Measurements from ENCODE around the gene DDA1. TPM values are rescaled to one million over a fixed set of nuclear protein-coding genes. Genes with fewer than 3 reads are reported as not detected.
A peak's percentile ranks its signal among the peaks of the same experiment; 100 is the strongest.
"Not testable (repeated sequence)": the region's sequence is repeated elsewhere in the genome, so short reads cannot be mapped to it uniquely, and the experiment has no call there.

The DDA1 gene
- 7.9 TPM for total RNA-seq

DNA sequence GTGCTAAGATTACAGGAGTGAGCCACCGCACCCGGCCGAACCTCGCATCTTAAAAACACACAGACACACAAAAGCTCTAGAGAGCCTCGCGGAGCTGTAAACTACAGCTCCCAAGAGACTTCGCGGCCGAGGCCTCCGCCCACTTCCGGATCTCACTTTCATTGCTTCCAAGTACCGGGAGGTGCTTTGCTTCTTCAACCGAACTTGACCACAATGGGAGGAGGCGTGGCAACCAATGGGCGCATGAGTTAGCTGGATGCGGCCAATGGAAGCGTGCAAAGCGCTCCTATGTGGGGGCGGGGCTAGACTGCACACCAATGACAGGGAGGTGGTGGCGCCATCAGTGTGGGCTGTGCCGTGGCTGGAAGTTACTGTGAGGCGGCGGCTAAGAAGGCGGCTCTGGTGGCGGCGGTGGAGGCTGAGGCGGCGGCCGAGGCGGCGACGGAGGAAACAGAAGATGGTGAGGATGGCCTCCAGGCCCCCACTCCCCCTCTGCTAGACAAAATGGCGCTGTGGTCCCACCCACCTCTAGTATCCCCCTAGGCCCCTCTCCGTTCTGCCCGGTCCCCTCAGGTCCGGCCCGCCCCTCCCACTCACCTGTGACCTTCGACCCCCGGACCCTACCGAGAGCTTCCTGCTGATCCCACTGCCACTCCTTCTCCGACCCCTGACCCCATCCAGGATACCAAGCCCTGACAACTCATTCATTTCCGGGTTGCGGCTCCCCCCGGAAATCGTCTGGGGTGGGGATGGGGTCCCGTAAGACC, at the start of gene DDA1:
Gene DDA1, plus strand, starts transcription at position 366 of the 767 bp plus-strand sequence. Its CDS starts 92 bp downstream, at position 458.
- DNase-seq: peak; percentile 100

DNA sequence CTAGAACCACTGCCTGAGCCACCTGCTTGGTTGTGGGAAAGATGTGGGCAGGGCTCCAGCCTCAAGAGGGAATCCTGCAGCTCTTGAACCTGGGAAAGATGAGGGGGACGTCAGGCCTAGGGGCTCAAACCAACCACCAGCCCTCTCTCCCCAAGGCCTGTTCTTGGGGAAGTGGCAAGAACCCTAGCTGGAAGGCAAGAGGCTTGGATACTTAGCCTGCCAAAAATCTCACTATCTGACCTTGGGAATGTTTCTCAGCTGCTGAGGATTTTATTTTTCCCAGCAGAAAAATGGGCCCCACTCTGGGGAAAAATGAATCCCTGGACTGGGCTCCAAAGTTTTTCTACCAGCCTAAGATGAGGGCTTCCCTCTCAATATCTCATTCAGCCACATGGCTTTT, 49.4 kb upstream of the DDA1 start:
- DNase-seq: no peak

- DNase-seq: no peak
These were observed 48.5 kb upstream of the DDA1 start for GRCh38 chr19:17260842-17261325.

- DNase-seq: no peak
These were observed 46.8 kb upstream of the DDA1 start for GRCh38 chr19:17262557-17262956.

GRCh38 chr19:17263712-17264640, 45.4 kb upstream of the DDA1 start:
- DNase-seq: no peak

DNA sequence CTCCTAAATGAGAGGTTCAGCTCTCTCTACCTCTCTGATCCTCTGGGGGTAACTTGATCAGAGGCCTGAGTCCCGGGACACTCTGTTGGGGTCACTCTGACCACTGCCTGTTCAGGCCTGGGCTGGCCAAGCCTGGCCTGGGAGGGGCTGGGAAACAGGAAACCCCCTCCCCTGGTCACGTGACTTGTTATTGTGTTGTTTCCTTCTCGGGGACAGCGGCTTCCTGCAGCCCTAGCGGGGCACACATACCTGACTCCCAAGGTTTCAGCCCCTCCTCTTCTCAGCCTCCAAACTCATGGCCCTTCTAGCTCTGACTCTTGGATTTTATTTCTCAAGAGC, 44.8 kb upstream of the DDA1 start, which contains the start of gene USHBP1:
Gene USHBP1, minus strand, starts transcription at position 105 of the 339 bp plus-strand sequence. CDS start 446 bp downstream, outside the sequence.
- DNase-seq: no peak

DNA sequence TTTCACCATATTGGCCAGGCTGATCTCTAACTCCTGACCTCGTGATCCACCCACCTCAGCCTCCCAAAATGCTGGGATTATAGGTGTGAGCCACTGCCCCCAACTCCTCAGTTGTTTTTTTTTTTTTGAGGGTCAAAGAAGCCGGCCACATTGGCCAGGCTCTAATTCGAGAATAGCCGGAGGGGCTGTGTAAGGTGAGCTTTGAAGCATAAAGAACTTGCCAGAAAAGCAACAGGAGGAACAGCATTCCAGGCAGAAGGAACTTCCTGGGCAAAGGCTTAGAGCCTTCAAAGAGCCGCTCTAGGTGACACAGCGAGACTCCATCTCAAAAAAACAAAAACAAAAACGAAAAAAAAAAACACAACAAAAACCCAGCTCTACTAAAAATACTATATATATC, 43.3 kb upstream of the DDA1 start:
- DNase-seq: no peak

DNA sequence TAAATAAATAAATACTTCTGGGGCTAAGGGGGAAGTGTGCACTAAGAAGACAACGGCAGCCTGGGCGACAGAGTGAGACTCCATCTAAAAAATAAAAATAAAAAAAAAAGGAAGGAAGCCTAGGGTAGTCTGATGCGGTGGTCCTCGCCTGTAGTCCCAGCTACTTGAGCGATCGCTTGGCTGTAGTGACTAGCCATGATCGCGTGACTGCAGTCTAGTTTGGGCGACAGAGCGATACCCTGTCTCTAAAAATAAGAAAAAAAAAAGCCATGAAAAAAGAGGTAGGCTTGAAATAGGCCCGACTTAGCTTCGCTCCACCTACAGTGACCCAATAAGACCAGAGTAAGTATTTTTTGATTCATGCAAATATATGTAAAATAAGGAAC, 42.8 kb upstream of the DDA1 start:
- no peak for DNase-seq

- peak; percentile 99 for DNase-seq
These were observed 42.2 kb upstream of the DDA1 start, which contains the start of gene BABAM1 for GRCh38 chr19:17266975-17267788. BABAM1 (plus strand) TSS chr19:17267443; CDS start chr19:17268807, 1,364 bp downstream.

DNA sequence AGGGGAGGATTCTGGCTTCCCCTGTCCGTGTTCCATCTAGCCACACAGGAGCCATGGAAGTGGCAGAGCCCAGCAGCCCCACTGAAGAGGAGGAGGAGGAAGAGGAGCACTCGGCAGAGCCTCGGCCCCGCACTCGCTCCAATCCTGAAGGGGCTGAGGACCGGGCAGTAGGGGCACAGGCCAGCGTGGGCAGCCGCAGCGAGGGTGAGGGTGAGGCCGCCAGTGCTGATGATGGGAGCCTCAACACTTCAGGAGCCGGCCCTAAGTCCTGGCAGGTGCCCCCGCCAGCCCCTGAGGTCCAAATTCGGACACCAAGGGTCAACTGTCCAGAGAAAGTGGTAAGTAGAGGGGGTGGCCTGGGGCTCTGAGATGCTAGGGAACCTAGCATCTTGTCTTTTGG, 40.6 kb upstream of the DDA1 start:
- no peak for DNase-seq

DNA sequence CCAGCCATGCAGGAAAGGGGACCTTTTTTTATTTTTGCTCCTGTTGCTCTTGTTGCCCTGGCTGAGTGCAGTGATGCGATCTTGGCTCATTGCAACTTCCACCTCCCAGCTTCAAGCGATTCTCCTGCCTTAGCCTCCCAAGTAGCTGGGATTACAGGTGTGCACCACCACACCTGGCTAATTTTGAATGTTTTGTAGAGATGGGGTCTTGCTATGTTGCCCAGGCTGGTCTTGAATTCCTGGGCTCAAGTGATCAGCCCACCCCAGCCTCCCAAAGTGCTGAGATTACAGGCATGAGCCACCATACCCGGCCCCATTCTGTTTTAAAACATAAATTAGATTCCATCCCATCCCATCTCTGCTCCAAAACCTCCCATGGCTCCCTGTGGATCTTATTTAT, 34.5 kb upstream of the DDA1 start:
- DNase-seq: not testable (repeated sequence)

- no peak for DNase-seq
These were observed 33.8 kb upstream of the DDA1 start for GRCh38 chr19:17275441-17276175.

GRCh38 chr19:17279436-17279835, 29.9 kb upstream of the DDA1 start:
- no peak for DNase-seq

- DNase-seq: no peak
These were observed 27.7 kb upstream of the DDA1 start, which contains the start of gene ANKLE1 for GRCh38 chr19:17281391-17282304. ANKLE1 (plus strand) TSS chr19:17281901; CDS start chr19:17281921, 20 bp downstream.

DNA sequence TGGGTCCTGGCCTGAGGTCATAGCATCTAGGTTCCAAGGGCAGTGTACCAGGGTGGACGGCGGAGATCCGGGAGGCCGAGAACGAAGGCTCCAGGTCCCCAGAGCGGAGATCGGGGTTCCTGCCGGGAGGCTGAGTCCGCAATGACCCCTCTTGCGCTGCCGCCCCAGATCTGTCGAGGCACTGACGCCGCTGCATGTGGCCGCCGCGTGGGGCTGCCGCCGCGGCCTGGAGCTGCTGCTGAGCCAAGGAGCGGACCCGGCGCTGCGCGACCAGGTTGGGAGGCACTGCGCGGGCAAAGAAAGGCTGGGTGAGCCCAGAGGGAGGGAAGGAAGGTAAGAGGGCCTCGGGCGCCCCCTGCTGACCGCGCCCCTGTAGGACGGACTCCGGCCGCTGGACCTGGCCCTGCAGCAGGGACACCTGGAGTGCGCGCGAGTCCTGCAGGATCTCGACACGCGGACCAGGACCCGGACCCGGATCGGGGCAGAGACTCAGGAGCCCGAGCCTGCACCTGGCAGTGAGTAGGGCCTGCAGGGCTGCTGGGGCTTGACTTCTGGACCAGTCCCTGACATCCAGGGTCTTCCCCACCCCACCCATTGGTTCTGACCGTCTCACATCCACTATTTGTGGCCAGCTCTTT, 26.8 kb upstream of the DDA1 start:
- DNase-seq: no peak

- DNase-seq: no peak
These were observed 25.8 kb upstream of the DDA1 start for GRCh38 chr19:17283504-17283996.

GRCh38 chr19:17285415-17286135, 23.8 kb upstream of the DDA1 start:
- DNase-seq: no peak

- DNase-seq: no peak
These were observed 23.1 kb upstream of the DDA1 start for GRCh38 chr19:17286263-17286662.

GRCh38 chr19:17286752-17287151, 22.6 kb upstream of the DDA1 start:
- DNase-seq: no peak
